Measurements from ENCODE around the gene ZNF747. TPM values are rescaled to one million over a fixed set of nuclear protein-coding genes. Genes with fewer than 3 reads are reported as not detected.

The ZNF747 gene
- total RNA-seq, 1 experiment from 2014 or later: 8.9 TPM

- no peaks in the 10 kb centered on the region for H4K20me1 ChIP-seq (ENCODE audit: low read length)
- no peak overlapping the region for H3K9ac ChIP-seq (ENCODE audit: low read length)
- no peak overlapping the region for H3K4me3 ChIP-seq (ENCODE audit: low read length)
- CTCF ChIA-PET: no interaction called here
- H3K4me2 ChIP-seq (ENCODE audit: low read length): no peak overlapping the region
- no peaks in the 10 kb centered on the region for H3F3A ChIP-seq (ENCODE audit: low read length, unreplicated experiment)
- H3K27ac ChIP-seq (ENCODE audit: low read length): no peak overlapping the region
- no peak for ATAC-seq
- no peak for TF ChIP-seq EZH2 (IDR thresholded peaks at IDR 0.05; ENCODE audit: low read length, unreplicated experiment)
- TF ChIP-seq CTCF (conservative IDR thresholded peaks at IDR 0.05; ENCODE audit: low read depth, low read length): no peak
- no peak for TF ChIP-seq EZH2phosphoT487 (IDR thresholded peaks at IDR 0.05; ENCODE audit: borderline replicate concordance, low read length)
- H3K36me3 ChIP-seq (ENCODE audit: low read depth, low read length): no peaks in the 10 kb centered on the region
- no peaks in the 10 kb centered on the region for H3K9me2 ChIP-seq (replicated peaks; ENCODE audit: low read length)
- no peak overlapping the region for H2AFZ ChIP-seq (ENCODE audit: low read length)
- H3K4me1 ChIP-seq (ENCODE audit: insufficient read depth, low read length): peaks cover 3% of the 10 kb centered on the region; the same call in 1 of the 2 replicates
- peaks cover 29% of the 10 kb centered on the region for H3K79me2 ChIP-seq (ENCODE audit: low read length)
- no TSS peak for BruUV-seq (replicated peaks)
- DNase-seq: no peak
- H3K9me3 ChIP-seq (ENCODE audit: low read length): no peaks in the 10 kb centered on the region
- no peaks in the 10 kb centered on the region for H3K27me3 ChIP-seq (ENCODE audit: low read length)
- intact Hi-C loops (cut with micrococcal nuclease): no loop called here
- POLR2A ChIA-PET (ENCODE audit: unreplicated experiment): no interaction called here
Measured at GRCh38 chr16:30559690-30560089, 25.0 kb upstream of the ZNF747 start.

GRCh38 chr16:30558789-30559377, 24.2 kb upstream of the ZNF747 start:
- Histone ChIP-seq H3K9me3 (ENCODE audit: low read length) (no peaks in the 10 kb centered on the region), H3K79me2 (ENCODE audit: low read length) (peaks cover 29% of the 10 kb centered on the region), H3K9me2 (replicated peaks; ENCODE audit: low read length) (no peaks in the 10 kb centered on the region), H3K4me3 (ENCODE audit: low read length) (peak overlapping the region; percentile 92; the same call in 1 of the 2 replicates), H3F3A (ENCODE audit: low read length, unreplicated experiment) (no peaks in the 10 kb centered on the region), H4K20me1 (ENCODE audit: low read length) (no peaks in the 10 kb centered on the region), H3K36me3 (ENCODE audit: low read depth, low read length) (no peaks in the 10 kb centered on the region), H3K27ac (ENCODE audit: low read length) (peak overlapping the region; percentile 49), H3K4me1 (ENCODE audit: insufficient read depth, low read length) (peaks cover 3% of the 10 kb centered on the region; the same call in 1 of the 2 replicates), H2AFZ (ENCODE audit: low read length) (peak overlapping the region; percentile 90), H3K27me3 (ENCODE audit: low read length) (no peaks in the 10 kb centered on the region), H3K4me2 (ENCODE audit: low read length) (peak overlapping the region; percentile 73), H3K9ac (ENCODE audit: low read length) (peak overlapping the region; percentile 74)
- ChIA-PET POLR2A (ENCODE audit: unreplicated experiment) (interaction anchor here (0.5 to 1.4 kb wide), 6 partner anchors 9 to 1695 kb away, joined by 3 to 8 read pairs (median 6); partner anchors contain the start of genes CORO1A, SH2B1 and ZNF689), CTCF (interaction anchor here (0.7 to 1.4 kb wide), 4 partner anchors 18 to 129 kb away, joined by 3 to 6 read pairs (median 4); partner anchors contain the start of gene DCTPP1)
- ATAC-seq: no peak
- intact Hi-C loops (cut with micrococcal nuclease): loop anchor here (1.0 kb wide), 2 partner anchors 24 to 26 kb away; partner anchors contain the start of gene ZNF785
- DNase-seq: no peak
- no peak for TF ChIP-seq EZH2 (IDR thresholded peaks at IDR 0.05; ENCODE audit: low read length, unreplicated experiment)
- no peak for TF ChIP-seq EZH2phosphoT487 (IDR thresholded peaks at IDR 0.05; ENCODE audit: borderline replicate concordance, low read length)
- BruUV-seq (replicated peaks): TSS peak; percentile 93

- DNase-seq: peak; percentile 96
- Histone ChIP-seq H4K20me1 (ENCODE audit: low read length) (no peaks in the 10 kb centered on the region), H3K4me2 (ENCODE audit: low read length) (peak within 1 kb of the TSS; percentile 85), H2AFZ (ENCODE audit: low read length) (peak within 1 kb of the TSS; percentile 90), H3K4me3 (ENCODE audit: low read length) (peak within 1 kb of the TSS; percentile 92), H3K9ac (ENCODE audit: low read length) (peak within 1 kb of the TSS; percentile 95), H3F3A (ENCODE audit: low read length, unreplicated experiment) (no peaks in the 10 kb centered on the region), H3K9me2 (replicated peaks; ENCODE audit: low read length) (no peaks in the 10 kb centered on the region), H3K9me3 (ENCODE audit: low read length) (no peaks in the 10 kb centered on the region), H3K4me1 (ENCODE audit: insufficient read depth, low read length) (peaks cover 3% of the 10 kb centered on the region; the same call in 1 of the 2 replicates), H3K27me3 (ENCODE audit: low read length) (no peaks in the 10 kb centered on the region), H3K36me3 (ENCODE audit: low read depth, low read length) (no peaks in the 10 kb centered on the region), H3K79me2 (ENCODE audit: low read length) (peaks cover 29% of the 10 kb centered on the region), H3K27ac (ENCODE audit: low read length) (peak within 1 kb of the TSS; percentile 78)
- peak; percentile 95 for ATAC-seq
- ChIA-PET CTCF (interaction anchor here (0.7 to 1.4 kb wide), 4 partner anchors 19 to 128 kb away, joined by 3 to 6 read pairs (median 4); partner anchors contain the start of gene DCTPP1), POLR2A (ENCODE audit: unreplicated experiment) (interaction anchor here (0.5 to 1.4 kb wide), 10 partner anchors 9 to 1695 kb away, joined by 3 to 8 read pairs (median 4); partner anchors contain the start of genes CORO1A, SH2B1 and ZNF689)
- intact Hi-C loops (cut with micrococcal nuclease): loop anchor here (1.0 kb wide), 2 partner anchors 23 to 27 kb away; partner anchors contain the start of gene ZNF785
- TSS peak; percentile 44 for BruUV-seq (replicated peaks)
- no peak for TF ChIP-seq EZH2 (IDR thresholded peaks at IDR 0.05; ENCODE audit: low read length, unreplicated experiment)
- no peak for TF ChIP-seq CTCF (conservative IDR thresholded peaks at IDR 0.05; ENCODE audit: low read depth, low read length)
- TF ChIP-seq EZH2phosphoT487 (IDR thresholded peaks at IDR 0.05; ENCODE audit: borderline replicate concordance, low read length): no peak
Measured at GRCh38 chr16:30557957-30558788, 23.5 kb upstream of the ZNF747 start, which contains the start of gene ZNF764. ZNF764 (minus strand) TSS chr16:30558374; CDS start chr16:30558182, 192 bp downstream.
